Measurements from ENCODE around the gene VAV2.

GRCh38 chr9:133715866-133716563 lies 276.1 kb downstream of the VAV2 start:
- no peak for TF ChIP-seq RARB (CRISPR knock-in tag; IDR thresholded peaks at IDR 0.05)
- no peak for TF ChIP-seq ZNF565 (CRISPR knock-in tag; conservative IDR thresholded peaks at IDR 0.05; ENCODE audit: low read depth)
- no peak for TF ChIP-seq PATZ1 (CRISPR knock-in tag; IDR thresholded peaks at IDR 0.05; ENCODE audit: borderline replicate concordance)
- TF ChIP-seq ZNF70 (CRISPR knock-in tag; IDR thresholded peaks at IDR 0.05): no peak
- no peak for TF ChIP-seq ARNTL (CRISPR knock-in tag; IDR thresholded peaks at IDR 0.05; ENCODE audit: borderline replicate concordance, low read depth)
